NT2/D1 (cell line): ENCODE results near the gene UQCRQ.

Experiments used
- SUZ12 ChIP-seq: IDR thresholded peaks from 2 replicates; pipeline ENCODE4 v1.6.1; 2011; ENCODE audit not compliant: insufficient read length, insufficient read depth; ENCODE audit errors: extremely low read depth
- YY1 ChIP-seq: IDR thresholded peaks from 2 replicates; pipeline ENCODE4 v1.6.1; 2011; ENCODE audit not compliant: insufficient read length, insufficient read depth
- ZNF274 ChIP-seq: IDR thresholded peaks from 2 replicates; pipeline ENCODE4 v1.6.1; 2011; ENCODE audit warnings: mild to moderate bottlenecking, low read depth, low read length

- TF ChIP-seq ZNF274 (no peak), YY1 (no peak), SUZ12 (no peak)
Observed at GRCh38 chr5:132819468-132819867, 47.0 kb upstream of the UQCRQ start.
